Raji (cell line): ENCODE measurements around the gene DMXL1.

Experiments used
- POLR2A ChIP-seq: IDR thresholded peaks from 2 replicates; pipeline ENCODE4 v1.6.1; 2011; ENCODE audit warnings: low read depth, low read length, control low read depth; ENCODE audit not compliant: insufficient read depth

Gene DMXL1

GRCh38 chr5:119268387-119269060 is 197.6 kb downstream of the DMXL1 start:
- peak; percentile 91 for TF ChIP-seq POLR2A

- no peak for TF ChIP-seq POLR2A
Observed at GRCh38 chr5:119269061-119269944, 198.4 kb downstream of the DMXL1 start.

GRCh38 chr5:119270121-119270565 is 199.3 kb downstream of the DMXL1 start:
- TF ChIP-seq POLR2A, result no peak

- TF ChIP-seq POLR2A, result no peak
Observed at GRCh38 chr5:119270960-119271757, 200.3 kb downstream of the DMXL1 start.

GRCh38 chr5:119271758-119272730 is 201.2 kb downstream of the DMXL1 start:
- no peak for TF ChIP-seq POLR2A

- no peak for TF ChIP-seq POLR2A
Observed at GRCh38 chr5:119273391-119273839, 202.5 kb downstream of the DMXL1 start.

GRCh38 chr5:119274030-119274766 is 203.3 kb downstream of the DMXL1 start:
- no peak for TF ChIP-seq POLR2A

- no peak for TF ChIP-seq POLR2A
Observed at GRCh38 chr5:119274767-119275130, 203.9 kb downstream of the DMXL1 start.

- TF ChIP-seq POLR2A, result no peak
Observed at GRCh38 chr5:119275146-119275545, 204.3 kb downstream of the DMXL1 start.

- no peak for TF ChIP-seq POLR2A
Observed at GRCh38 chr5:119275601-119276173, 204.8 kb downstream of the DMXL1 start.

GRCh38 chr5:119276978-119277377 is 206.1 kb downstream of the DMXL1 start:
- no peak for TF ChIP-seq POLR2A

- TF ChIP-seq POLR2A, result no peak
Observed at GRCh38 chr5:119279093-119279492, 208.2 kb downstream of the DMXL1 start.

- no peak for TF ChIP-seq POLR2A
Observed at GRCh38 chr5:119280380-119280779, 209.5 kb downstream of the DMXL1 start.

- TF ChIP-seq POLR2A, result no peak
Observed at GRCh38 chr5:119282628-119283027, 211.7 kb downstream of the DMXL1 start.

- TF ChIP-seq POLR2A, result no peak
Observed at GRCh38 chr5:119284031-119284430, 213.1 kb downstream of the DMXL1 start.
